B cell (primary cell): ENCODE results near the gene ERI3.

Experiments used
- CTCF ChIP-seq: fragments of 200-600 bp; IDR thresholded peaks from one replicate; pipeline ENCODE4 v1.8.0; 2022; ENCODE audit warnings: antibody characterized with exemption, mild to moderate bottlenecking
- EZH2 ChIP-seq: IDR thresholded peaks from 2 replicates; pipeline ENCODE4 v1.6.1; 2012; ENCODE audit warnings: borderline replicate concordance, low read depth, mild to moderate bottlenecking, moderate library complexity, low read length; ENCODE audit not compliant: insufficient read depth, poor library complexity, severe bottlenecking

GRCh38 chr1:44346878-44347277 is 8.2 kb downstream of the ERI3 start:
- no peak for TF ChIP-seq CTCF
- no peak for TF ChIP-seq EZH2
